GM12865 (cell line): ENCODE results near the gene MED13.

Experiments
- DNase-seq: peaks from one replicate; pipeline ENCODE4 v3.0.0; 2010; ENCODE audit warnings: low read depth
- H3K4me3 ChIP-seq: 2 replicates; pipeline ENCODE4 v1.5.1; 2011; ENCODE audit warnings: mild to moderate bottlenecking, low read depth, low read length, control low read depth
- TF ChIP-seq, protein P1 (sequence below): IDR thresholded peaks from 2 replicates; pipeline ENCODE4 v1.5.1; 2011; ENCODE audit warnings: low read length, control low read depth, low read depth, inconsistent platforms; ENCODE audit not compliant: insufficient read depth; ENCODE audit errors: missing control alignments

MED13 gene

DNA sequence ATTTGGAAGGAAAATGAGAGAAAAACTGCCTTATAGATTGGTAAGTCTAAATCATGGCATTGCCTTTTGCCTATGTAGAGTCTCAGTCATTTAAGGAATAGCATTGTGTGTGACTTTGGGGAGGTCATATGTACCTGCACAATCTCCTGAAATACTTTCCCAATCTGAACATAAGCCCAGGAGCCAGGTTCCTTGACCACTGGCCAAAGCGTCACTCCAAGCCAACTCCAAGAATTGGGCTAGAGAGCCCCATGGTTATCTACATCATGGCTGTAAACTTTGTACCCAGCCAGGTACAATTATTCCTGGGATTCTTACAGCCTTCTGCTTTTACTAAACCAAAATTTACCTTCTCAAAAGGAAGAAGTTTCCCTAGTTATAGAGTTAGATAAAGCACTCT lies 40.8 kb upstream of the MED13 start:
- no peak for DNase-seq
- no peak overlapping the region for H3K4me3 ChIP-seq
- TF ChIP-seq, protein P1, sequence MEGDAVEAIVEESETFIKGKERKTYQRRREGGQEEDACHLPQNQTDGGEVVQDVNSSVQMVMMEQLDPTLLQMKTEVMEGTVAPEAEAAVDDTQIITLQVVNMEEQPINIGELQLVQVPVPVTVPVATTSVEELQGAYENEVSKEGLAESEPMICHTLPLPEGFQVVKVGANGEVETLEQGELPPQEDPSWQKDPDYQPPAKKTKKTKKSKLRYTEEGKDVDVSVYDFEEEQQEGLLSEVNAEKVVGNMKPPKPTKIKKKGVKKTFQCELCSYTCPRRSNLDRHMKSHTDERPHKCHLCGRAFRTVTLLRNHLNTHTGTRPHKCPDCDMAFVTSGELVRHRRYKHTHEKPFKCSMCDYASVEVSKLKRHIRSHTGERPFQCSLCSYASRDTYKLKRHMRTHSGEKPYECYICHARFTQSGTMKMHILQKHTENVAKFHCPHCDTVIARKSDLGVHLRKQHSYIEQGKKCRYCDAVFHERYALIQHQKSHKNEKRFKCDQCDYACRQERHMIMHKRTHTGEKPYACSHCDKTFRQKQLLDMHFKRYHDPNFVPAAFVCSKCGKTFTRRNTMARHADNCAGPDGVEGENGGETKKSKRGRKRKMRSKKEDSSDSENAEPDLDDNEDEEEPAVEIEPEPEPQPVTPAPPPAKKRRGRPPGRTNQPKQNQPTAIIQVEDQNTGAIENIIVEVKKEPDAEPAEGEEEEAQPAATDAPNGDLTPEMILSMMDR: no peak

DNA sequence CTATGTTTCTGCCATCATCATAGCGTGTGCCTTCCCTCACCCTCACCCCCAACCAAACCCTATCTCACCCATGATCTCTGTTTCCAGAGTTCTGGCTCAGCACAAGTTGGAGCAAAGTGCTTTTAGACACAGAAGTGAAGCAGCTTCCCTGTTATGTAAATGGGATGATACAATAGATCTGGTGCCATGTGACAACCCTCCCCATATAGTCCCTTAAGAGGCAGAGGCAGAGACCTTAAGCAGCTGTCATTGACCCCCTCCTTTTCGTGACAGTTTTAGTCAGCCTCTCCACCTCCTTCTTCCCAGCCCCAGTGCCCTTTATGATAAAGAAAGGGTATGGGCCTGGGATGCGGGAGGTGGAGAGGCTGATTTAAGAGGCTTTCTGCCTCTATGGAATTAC lies 40.3 kb upstream of the MED13 start:
- TF ChIP-seq, protein P1: no peak
- no peak for DNase-seq
- H3K4me3 ChIP-seq: no peak overlapping the region

DNA sequence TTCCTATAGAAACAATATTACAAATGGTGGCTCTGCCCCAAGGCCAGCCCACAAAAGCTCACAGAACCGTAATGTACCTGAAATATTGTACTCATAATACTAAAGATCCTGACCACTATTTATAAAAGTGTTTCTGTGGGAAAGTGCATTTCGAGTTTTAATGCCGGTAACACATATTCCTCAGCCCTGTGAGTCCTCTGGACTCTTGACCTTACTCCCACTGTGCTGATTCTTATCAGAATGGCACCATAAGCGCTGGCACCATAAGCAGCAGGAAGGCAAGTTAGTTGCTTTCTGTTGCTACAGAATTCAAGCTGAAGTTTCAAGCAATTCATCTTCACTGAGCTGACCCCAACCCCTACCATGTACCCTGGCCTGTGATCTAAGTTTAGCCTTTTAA lies 36.4 kb upstream of the MED13 start:
- TF ChIP-seq, protein P1: no peak
- no peak overlapping the region for H3K4me3 ChIP-seq

DNA sequence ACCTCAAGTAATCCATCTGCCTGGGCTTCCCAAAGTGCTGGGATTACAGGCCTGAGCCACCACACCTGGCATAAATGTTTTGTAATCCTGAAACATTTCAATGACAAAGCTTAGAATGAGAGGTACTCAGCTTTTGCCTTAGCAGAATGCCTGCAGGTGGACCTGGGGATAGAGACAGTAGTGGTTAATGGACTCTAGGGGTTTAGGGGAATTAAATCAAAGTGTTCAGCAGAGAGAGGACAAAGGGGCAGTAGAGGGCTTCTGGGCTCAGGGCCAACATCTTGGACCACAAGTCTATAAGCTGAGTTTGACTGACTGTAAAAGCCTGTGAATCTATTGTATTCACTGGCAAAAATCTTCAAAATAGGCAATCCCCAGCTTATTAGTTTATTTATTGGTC lies 36.0 kb upstream of the MED13 start:
- TF ChIP-seq, protein P1: no peak
- no peak for DNase-seq
- no peak overlapping the region for H3K4me3 ChIP-seq

More for the DNA sequence above, 36.4 kb upstream of the MED13 start:
- no peak for DNase-seq

DNA sequence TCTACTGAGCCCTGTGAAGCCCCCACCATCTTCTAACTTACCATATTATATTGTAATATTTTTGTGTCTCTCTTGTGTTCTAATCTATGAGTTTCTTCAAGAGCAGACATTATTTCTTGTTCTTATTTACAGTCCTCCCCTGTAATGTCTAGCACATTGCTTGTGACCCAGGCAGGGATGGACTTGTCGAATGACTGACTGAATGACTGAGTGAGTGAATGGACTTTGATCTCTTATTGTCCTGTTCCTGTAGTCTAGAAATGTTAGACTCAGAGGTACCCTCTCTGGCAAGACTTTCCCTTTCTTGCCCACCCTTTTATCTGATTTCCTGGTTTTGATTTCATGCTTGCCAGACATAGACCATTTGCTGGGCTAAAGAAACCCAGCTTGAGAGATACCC lies 35.0 kb upstream of the MED13 start:
- no peak overlapping the region for H3K4me3 ChIP-seq
- TF ChIP-seq, protein P1: no peak
- DNase-seq: no peak

DNA sequence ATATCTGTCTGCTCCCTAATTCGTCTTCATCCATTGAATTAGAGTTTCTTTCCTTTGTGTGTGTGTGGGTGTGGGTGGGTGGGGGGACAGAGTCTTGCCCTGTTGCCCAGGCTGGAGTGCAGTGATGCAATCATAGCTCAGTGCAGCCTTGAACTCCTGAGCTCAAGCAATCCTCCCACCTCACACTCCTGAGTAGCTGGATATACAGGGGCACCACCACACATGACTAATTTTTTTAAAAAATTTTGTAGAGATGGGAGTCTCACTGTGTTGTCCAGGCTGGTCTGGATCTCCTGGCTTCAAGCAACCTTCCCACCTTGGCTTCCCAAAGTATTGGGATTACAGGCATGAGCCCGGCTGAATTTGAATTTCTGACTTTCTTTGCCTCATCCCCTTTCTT lies 34.5 kb upstream of the MED13 start:
- no peak for DNase-seq
- TF ChIP-seq, protein P1: no peak
- H3K4me3 ChIP-seq: no peak overlapping the region

DNA sequence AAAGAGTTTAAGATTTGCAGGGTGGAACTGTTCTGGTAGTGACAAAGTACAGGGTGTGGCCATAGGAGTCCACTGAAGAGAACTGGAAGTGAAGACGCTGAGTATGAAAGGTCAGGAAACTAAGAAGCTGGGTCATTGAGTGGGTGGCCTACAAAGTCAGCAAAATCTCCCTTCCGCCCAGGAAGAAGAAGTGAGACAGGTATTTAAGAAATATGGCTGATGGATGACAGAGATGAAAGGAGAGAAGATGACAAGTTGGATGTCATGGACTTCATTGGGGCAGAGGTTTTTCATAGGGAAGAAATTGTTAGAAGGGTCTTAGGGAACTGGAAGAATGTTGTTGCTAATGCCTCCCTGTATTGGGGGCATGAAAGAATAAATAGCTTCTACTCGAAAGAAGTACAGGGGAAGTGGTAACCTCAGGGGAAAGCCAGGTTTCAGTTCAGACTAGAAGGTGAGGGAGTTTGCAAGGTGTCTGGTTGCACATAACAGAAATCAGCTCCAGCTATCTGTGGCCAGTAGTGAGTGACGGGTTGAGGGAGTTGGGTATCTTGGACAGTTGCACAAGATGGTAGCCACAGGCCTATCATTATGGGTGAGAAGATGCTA lies 33.6 kb upstream of the MED13 start:
- no peak overlapping the region for H3K4me3 ChIP-seq
- DNase-seq: peak; percentile 91
- TF ChIP-seq, protein P1: no peak
